Activated CD4-positive, alpha-beta T cell treated with anti-CD3 and anti-CD28 coated beads for 36 hours (primary cell): ENCODE data around the gene GM2A. TPM values are rescaled to one million over a fixed set of nuclear protein-coding genes. Genes with fewer than 3 reads are reported as not detected.
"Not testable (repeated sequence)": the region's sequence is repeated elsewhere in the genome, so short reads cannot be mapped to it uniquely, and the experiment has no call there.

Experiments used
- ATAC-seq: fragments of 200-7000 bp; cut with Tn5 transposase; one replicate; pipeline ENCODE4 v1.10.0; 2021; ENCODE audit warnings: mild to moderate bottlenecking, moderate library complexity
- CTCF ChIA-PET: fragments of 350-600 bp; sonication (Branson Sonifier 250); formaldehyde crosslinking; loops from one replicate; lab custom pipeline; 2021; ENCODE audit warnings: antibody characterized with exemption; lab: Charles Lee
- POLR2A ChIA-PET: fragments of 350-600 bp; sonication (Branson Sonifier 250); formaldehyde crosslinking; loops from one replicate; lab custom pipeline; 2021; ENCODE audit warnings: antibody characterized with exemption, inconsistent platforms; lab: Charles Lee
- DNase-seq: peaks from one replicate; pipeline ENCODE4 v3.0.0-alpha.2; 2020
- H3K27ac Mint-ChIP-seq: one replicate; pipeline ENCODE4 v1.8.0; 2021; ENCODE audit warnings: mixed read lengths
- H3K27me3 Mint-ChIP-seq: one replicate; pipeline ENCODE4 v1.8.0; 2021; ENCODE audit warnings: mixed read lengths
- H3K36me3 Mint-ChIP-seq: one replicate; pipeline ENCODE4 v1.8.0; 2021; ENCODE audit warnings: low read depth, mixed read lengths
- H3K4me1 Mint-ChIP-seq: one replicate; pipeline ENCODE4 v1.8.0; 2021; ENCODE audit warnings: mixed read lengths
- H3K4me3 Mint-ChIP-seq: one replicate; pipeline ENCODE4 v1.8.0; 2021; ENCODE audit warnings: mild to moderate bottlenecking, moderate library complexity, mixed read lengths
- H3K9me3 Mint-ChIP-seq: one replicate; pipeline ENCODE4 v1.8.0; 2021; ENCODE audit warnings: low read depth, mixed read lengths
- intact Hi-C, 2 experiments: fragments of 100-400 bp; cut with DNase I in 1 of 2; cut with micrococcal nuclease in 1 of 2; formaldehyde crosslinking; loops; one replicate each; pipeline versions ENCODE4 v1.14.2 to v1.15.1; 2022 to 2024; cut with DNase I, micrococcal nuclease
- total RNA-seq, 2 experiments: library from RNA; stranded (reverse); gene quantifications; one replicate each; pipeline ENCODE4 v1.2.3, GENCODE V29; 2021

The GM2A gene
- total RNA-seq, 2 experiments from 2014 or later = 17.2 to 19.3 TPM

- ATAC-seq (no peak), DNase-seq (no peak)
- ChIA-PET CTCF (interaction anchor here (1.0 to 4.1 kb wide), 6 partner anchors 9 to 63 kb away, joined by 3 to 42 read pairs (median 4); no protein-coding TSS in a partner anchor), POLR2A (interaction anchor here (0.6 to 1.2 kb wide), 2 partner anchors 19 to 99 kb away, joined by 3 read pairs; no protein-coding TSS in a partner anchor)
- Mint-ChIP-seq H3K36me3 (no peaks in the 10 kb centered on the region), H3K4me1 (peaks cover 17% of the 10 kb centered on the region), H3K27ac (no peak overlapping the region), H3K9me3 (no peaks in the 10 kb centered on the region), H3K4me3 (no peak overlapping the region), H3K27me3 (no peaks in the 10 kb centered on the region)
- intact Hi-C loops = loop anchor here in 1 of 2 experiments (2.0 kb wide), 1 partner anchor 25 kb away; no protein-coding TSS in a partner anchor
These were observed 25.0 kb upstream of the GM2A start for GRCh38 chr5:151227918-151228447.

DNA sequence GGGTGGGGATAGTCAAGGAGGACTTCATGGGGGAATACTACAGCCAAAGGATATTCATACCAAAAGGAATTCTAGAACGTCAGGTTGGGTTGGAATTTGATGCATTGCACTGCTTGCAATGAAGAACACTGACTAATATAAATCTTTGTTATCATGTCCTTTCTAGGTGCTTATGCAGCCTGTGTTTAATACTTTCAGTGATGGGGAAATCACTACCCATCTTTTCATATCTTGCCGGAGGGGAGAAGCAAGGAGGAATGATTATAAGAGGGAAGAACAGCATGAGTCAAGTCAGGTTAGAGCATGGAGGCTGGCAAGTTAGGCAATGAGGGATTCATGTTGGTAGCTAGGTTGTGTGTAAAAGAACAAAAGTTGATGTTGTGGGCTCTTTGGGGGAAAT is 24.0 kb upstream of the GM2A start:
- H3K36me3 Mint-ChIP-seq = no peaks in the 10 kb centered on the region
- H3K9me3 Mint-ChIP-seq = no peaks in the 10 kb centered on the region
- no peaks in the 10 kb centered on the region for H3K27me3 Mint-ChIP-seq
- H3K4me1 Mint-ChIP-seq = peaks cover 19% of the 10 kb centered on the region
- ChIA-PET POLR2A (interaction anchor here (1.2 kb wide), 1 partner anchor 100 kb away, joined by 3 read pairs; no protein-coding TSS in a partner anchor), CTCF (interaction anchor here (0.7 to 4.1 kb wide), 6 partner anchors 10 to 601 kb away, joined by 3 to 42 read pairs (median 4); no protein-coding TSS in a partner anchor)
- H3K27ac Mint-ChIP-seq = no peak overlapping the region
- DNase-seq = no peak
- intact Hi-C loops = no loop called here
- no peak overlapping the region for H3K4me3 Mint-ChIP-seq
- ATAC-seq = no peak

DNA sequence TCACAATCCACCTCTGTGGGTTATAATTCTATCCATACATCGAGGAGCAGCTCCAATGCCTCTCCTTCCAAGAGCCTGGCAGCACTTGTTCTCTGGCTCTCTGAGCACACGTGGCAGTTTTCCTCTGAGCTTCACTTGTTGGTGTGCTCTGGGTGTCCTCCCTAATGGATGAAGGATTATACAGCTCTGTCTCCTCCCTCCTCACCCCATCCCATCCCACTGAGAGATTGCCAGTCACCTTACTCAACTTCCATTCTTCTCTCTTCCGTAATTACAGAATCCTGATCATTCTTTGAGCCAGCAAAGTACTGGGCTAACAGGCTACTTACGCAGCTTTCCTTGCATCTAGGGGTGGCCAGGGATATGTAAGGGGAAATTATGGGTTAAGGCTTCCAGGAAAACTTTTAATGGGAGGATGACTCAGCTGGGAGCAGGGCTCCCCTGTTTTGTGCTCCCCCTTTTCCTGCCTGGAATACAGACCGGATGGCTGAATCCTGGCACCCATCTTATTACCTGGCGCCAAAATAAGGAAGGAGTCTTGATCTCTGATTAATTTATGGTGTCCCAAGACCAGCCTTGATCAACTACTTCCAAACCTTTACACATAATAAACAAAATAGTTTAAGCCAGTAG is 22.8 kb upstream of the GM2A start:
- POLR2A ChIA-PET = no interaction called here

DNA sequence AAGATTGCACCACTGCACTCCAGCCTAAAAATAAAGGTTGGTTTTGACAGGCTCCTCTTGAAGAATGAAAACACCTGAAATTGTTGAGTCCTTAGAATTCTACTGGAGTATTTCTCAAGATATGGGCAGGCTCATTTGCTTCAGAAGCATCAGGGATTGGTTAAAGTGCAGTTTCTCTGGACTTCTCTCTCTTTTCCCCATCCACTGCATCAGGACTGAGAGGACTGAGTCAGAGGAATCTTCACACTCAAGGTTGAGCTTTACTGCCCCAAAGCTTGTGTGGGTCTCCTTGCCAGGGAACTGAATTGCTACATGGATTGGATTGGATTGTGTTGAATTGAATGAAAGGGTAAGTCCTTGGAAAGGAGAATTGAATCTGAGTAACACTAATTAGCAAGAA is 21.6 kb upstream of the GM2A start:
- POLR2A ChIA-PET = no interaction called here

More for the DNA sequence above, 22.8 kb upstream of the GM2A start:
- intact Hi-C loops = no loop called here
- no peak for ATAC-seq
- Mint-ChIP-seq H3K27me3 (no peaks in the 10 kb centered on the region), H3K4me3 (no peak overlapping the region), H3K4me1 (peaks cover 19% of the 10 kb centered on the region), H3K36me3 (no peaks in the 10 kb centered on the region), H3K9me3 (no peaks in the 10 kb centered on the region), H3K27ac (no peak overlapping the region)
- CTCF ChIA-PET = interaction anchor here (0.6 to 4.1 kb wide), 8 partner anchors 9 to 508 kb away, joined by 3 to 42 read pairs (median 4); no protein-coding TSS in a partner anchor
- no peak for DNase-seq

GRCh38 chr5:151233616-151234085 is 19.3 kb upstream of the GM2A start:
- H3K4me1 Mint-ChIP-seq = peaks cover 14% of the 10 kb centered on the region
- no peak overlapping the region for H3K4me3 Mint-ChIP-seq
- ChIA-PET POLR2A (interaction anchor here (0.8 kb wide), 1 partner anchor 93 kb away, joined by 3 read pairs; no protein-coding TSS in a partner anchor), CTCF (interaction anchor here (1.4 to 6.1 kb wide), 5 partner anchors 9 to 108 kb away, joined by 3 to 50 read pairs (median 6); partner anchors contain the start of gene CCDC69)
- H3K36me3 Mint-ChIP-seq = no peaks in the 10 kb centered on the region
- no peak for DNase-seq
- no peak for ATAC-seq
- no peaks in the 10 kb centered on the region for H3K27me3 Mint-ChIP-seq
- no peak overlapping the region for H3K27ac Mint-ChIP-seq
- intact Hi-C loops = no loop called here
- H3K9me3 Mint-ChIP-seq = no peaks in the 10 kb centered on the region

More for the DNA sequence above, 21.6 kb upstream of the GM2A start:
- no peaks in the 10 kb centered on the region for H3K36me3 Mint-ChIP-seq
- no peak overlapping the region for H3K4me3 Mint-ChIP-seq
- no peak overlapping the region for H3K27ac Mint-ChIP-seq
- no peaks in the 10 kb centered on the region for H3K9me3 Mint-ChIP-seq
- intact Hi-C loops = no loop called here
- H3K27me3 Mint-ChIP-seq = no peaks in the 10 kb centered on the region
- ATAC-seq (no peak), DNase-seq (no peak)
- H3K4me1 Mint-ChIP-seq = peaks cover 14% of the 10 kb centered on the region
- CTCF ChIA-PET = interaction anchor here (0.7 to 1.7 kb wide), 3 partner anchors 20 to 102 kb away, joined by 3 to 4 read pairs (median 3); no protein-coding TSS in a partner anchor

GRCh38 chr5:151234476-151235238 is 18.3 kb upstream of the GM2A start:
- DNase-seq = peak; percentile 58
- Mint-ChIP-seq H3K27ac (peak overlapping the region; percentile 20), H3K27me3 (no peaks in the 10 kb centered on the region), H3K4me1 (peaks cover 19% of the 10 kb centered on the region), H3K9me3 (no peaks in the 10 kb centered on the region), H3K4me3 (no peak overlapping the region), H3K36me3 (no peaks in the 10 kb centered on the region)
- peak; percentile 71 for ATAC-seq
- CTCF ChIA-PET = interaction anchor here (0.6 to 6.1 kb wide), 12 partner anchors 10 to 327 kb away, joined by 3 to 50 read pairs (median 3); partner anchors contain the start of genes CCDC69 and GM2A
- intact Hi-C loops = no loop called here
- POLR2A ChIA-PET = interaction anchor here (0.8 kb wide), 1 partner anchor 16 kb away, joined by 4 read pairs; no protein-coding TSS in a partner anchor

- ATAC-seq, H3K27ac Mint-ChIP-seq, H3K9me3 Mint-ChIP-seq, DNase-seq, intact Hi-C loops, H3K27me3 Mint-ChIP-seq, H3K36me3 Mint-ChIP-seq, H3K4me3 Mint-ChIP-seq: not testable (repeated sequence)
- peaks cover 19% of the 10 kb centered on the region for H3K4me1 Mint-ChIP-seq
- ChIA-PET POLR2A (interaction anchor here (0.8 kb wide), 1 partner anchor 16 kb away, joined by 4 read pairs; no protein-coding TSS in a partner anchor), CTCF (interaction anchor here (0.6 to 6.1 kb wide), 10 partner anchors 11 to 327 kb away, joined by 3 to 50 read pairs (median 4); partner anchors contain the start of genes CCDC69 and GM2A)
These were observed 17.8 kb upstream of the GM2A start for GRCh38 chr5:151235239-151235571.

- Mint-ChIP-seq H3K4me3 (no peak overlapping the region), H3K4me1 (peaks cover 19% of the 10 kb centered on the region), H3K27me3 (no peaks in the 10 kb centered on the region), H3K27ac (no peak overlapping the region), H3K36me3 (no peaks in the 10 kb centered on the region), H3K9me3 (no peaks in the 10 kb centered on the region)
- POLR2A ChIA-PET = no interaction called here
- ATAC-seq (no peak), DNase-seq (no peak)
- intact Hi-C loops = no loop called here
- CTCF ChIA-PET = interaction anchor here (0.7 to 6.1 kb wide), 7 partner anchors 8 to 122 kb away, joined by 3 to 50 read pairs (median 15); partner anchors contain the start of gene CCDC69
These were observed 16.1 kb upstream of the GM2A start for GRCh38 chr5:151236888-151237287.

DNA sequence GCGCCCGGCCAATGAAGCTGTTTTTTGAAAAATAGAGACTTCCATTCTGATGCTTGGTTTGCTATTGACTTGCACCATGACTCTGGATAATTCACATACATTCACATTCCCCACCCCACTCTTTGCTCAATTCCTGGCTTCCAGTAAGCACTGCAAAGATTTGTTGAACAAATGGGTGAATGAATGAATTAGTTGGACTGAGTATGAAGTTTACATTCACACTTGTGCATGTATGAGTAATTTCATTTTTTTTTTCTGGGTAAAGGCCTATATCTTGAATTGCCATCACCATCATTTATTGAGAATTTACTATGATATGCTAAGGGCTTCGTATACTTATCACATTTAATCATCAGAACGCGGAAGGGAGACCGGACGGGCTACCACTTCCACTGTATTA is 15.3 kb upstream of the GM2A start:
- Mint-ChIP-seq H3K9me3 (no peaks in the 10 kb centered on the region), H3K4me1 (peaks cover 19% of the 10 kb centered on the region), H3K27me3 (no peaks in the 10 kb centered on the region), H3K4me3 (no peak overlapping the region), H3K36me3 (no peaks in the 10 kb centered on the region), H3K27ac (no peak overlapping the region)
- no peak for ATAC-seq
- DNase-seq = no peak
- intact Hi-C loops = loop anchor here (2.0 kb wide), 2 partner anchors 13 to 25 kb away; partner anchors contain the start of gene CCDC69 (in 1 of the 2)
- POLR2A ChIA-PET = interaction anchor here (0.6 kb wide), 1 partner anchor 15 kb away, joined by 3 read pairs; no protein-coding TSS in a partner anchor
- CTCF ChIA-PET = interaction anchor here (0.6 to 6.1 kb wide), 15 partner anchors 9 to 126 kb away, joined by 3 to 50 read pairs (median 7); partner anchors contain the start of genes CCDC69 and GM2A

GRCh38 chr5:151238303-151238741 is 14.7 kb upstream of the GM2A start:
- ATAC-seq = no peak

More at GRCh38 chr5:151238303-151238741, 14.7 kb upstream of the GM2A start:
- no peaks in the 10 kb centered on the region for H3K27me3 Mint-ChIP-seq
- DNase-seq = no peak
- peaks cover 24% of the 10 kb centered on the region for H3K4me1 Mint-ChIP-seq
- intact Hi-C loops = loop anchor here (2.0 kb wide), 2 partner anchors 14 to 26 kb away; partner anchors contain the start of gene CCDC69 (in 1 of the 2)
- H3K36me3 Mint-ChIP-seq = no peaks in the 10 kb centered on the region
- ChIA-PET CTCF (interaction anchor here (0.6 to 6.1 kb wide), 23 partner anchors 9 to 127 kb away, joined by 3 to 50 read pairs (median 6); partner anchors contain the start of genes CCDC69 and GM2A), POLR2A (interaction anchor here (0.6 kb wide), 1 partner anchor 14 kb away, joined by 3 read pairs; no protein-coding TSS in a partner anchor)
- H3K27ac Mint-ChIP-seq = no peak overlapping the region
- H3K4me3 Mint-ChIP-seq = no peak overlapping the region
- no peaks in the 10 kb centered on the region for H3K9me3 Mint-ChIP-seq
